ENCODE measurements around the gene GPR155. TPM values are rescaled to one million over a fixed set of nuclear protein-coding genes. Genes with fewer than 3 reads are reported as not detected.

The GPR155 gene, protein sequence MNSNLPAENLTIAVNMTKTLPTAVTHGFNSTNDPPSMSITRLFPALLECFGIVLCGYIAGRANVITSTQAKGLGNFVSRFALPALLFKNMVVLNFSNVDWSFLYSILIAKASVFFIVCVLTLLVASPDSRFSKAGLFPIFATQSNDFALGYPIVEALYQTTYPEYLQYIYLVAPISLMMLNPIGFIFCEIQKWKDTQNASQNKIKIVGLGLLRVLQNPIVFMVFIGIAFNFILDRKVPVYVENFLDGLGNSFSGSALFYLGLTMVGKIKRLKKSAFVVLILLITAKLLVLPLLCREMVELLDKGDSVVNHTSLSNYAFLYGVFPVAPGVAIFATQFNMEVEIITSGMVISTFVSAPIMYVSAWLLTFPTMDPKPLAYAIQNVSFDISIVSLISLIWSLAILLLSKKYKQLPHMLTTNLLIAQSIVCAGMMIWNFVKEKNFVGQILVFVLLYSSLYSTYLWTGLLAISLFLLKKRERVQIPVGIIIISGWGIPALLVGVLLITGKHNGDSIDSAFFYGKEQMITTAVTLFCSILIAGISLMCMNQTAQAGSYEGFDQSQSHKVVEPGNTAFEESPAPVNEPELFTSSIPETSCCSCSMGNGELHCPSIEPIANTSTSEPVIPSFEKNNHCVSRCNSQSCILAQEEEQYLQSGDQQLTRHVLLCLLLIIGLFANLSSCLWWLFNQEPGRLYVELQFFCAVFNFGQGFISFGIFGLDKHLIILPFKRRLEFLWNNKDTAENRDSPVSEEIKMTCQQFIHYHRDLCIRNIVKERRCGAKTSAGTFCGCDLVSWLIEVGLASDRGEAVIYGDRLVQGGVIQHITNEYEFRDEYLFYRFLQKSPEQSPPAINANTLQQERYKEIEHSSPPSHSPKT
- total RNA-seq, result 10.5 TPM

DNA sequence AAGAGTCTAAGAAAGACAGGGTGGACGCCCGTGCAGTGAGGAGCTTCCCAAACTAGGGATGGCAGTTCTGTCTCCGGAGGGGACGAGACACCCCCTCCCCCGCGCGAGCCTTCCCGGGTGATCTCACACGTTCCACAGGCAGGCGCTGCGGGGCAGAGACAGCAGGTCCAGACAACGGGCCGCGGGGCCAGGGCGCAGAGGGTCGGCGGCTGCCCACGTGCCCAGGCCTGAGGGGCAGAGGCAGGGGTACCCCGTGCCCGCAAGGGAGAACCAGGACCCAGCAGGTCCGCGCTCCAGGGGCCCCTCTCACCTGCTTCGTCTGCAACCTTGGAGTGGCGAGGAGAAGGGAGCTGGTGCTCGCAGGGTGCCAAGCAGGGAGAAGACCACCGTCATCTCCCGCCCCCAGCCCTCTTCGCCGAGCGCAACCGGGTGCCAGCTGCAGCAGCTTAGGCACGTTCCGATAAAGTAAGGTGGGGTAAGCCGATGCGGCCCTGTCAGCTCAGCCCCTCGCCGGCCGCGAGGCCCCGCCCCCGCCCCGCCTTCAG lies at the start of gene GPR155:
Gene GPR155 (minus strand): TSS at position 467 of the 545 bp plus-strand sequence. CDS start 5,073 bp downstream, outside the sequence.

DNA sequence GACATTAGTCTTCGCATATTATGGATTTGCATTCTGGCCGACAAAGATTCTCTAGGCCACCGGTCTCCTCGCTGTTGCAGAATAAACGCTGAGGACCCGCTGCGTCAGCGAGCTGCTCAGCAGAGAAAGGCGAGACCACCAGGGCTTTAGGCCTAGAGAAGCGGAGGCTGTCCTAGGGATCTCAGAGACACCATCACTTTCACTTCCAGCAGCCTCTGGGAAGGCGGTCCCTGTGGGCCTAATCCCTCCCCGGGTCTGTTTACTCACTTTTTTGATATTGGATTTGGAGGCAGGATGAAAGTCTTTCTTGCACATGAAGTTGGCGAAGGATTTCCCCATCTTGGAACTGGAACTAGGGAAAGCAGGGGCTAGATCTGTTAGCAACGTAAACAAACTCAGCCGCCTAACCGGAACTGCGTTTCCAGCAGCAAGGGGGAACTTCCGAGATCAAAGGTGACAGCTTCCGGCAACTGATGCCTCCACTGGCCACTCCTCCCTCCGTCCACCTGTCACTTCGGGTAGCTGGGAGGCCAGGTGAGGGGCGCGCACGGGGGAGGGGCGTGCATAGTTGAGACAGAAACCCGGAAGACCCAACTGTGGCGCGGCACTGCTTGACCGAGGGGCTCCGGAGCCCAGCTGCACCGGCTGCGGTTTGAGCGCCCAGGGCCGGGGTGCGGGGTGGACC lies 91.4 kb downstream of the GPR155 start, which contains the start of gene SCRN3:
Gene SCRN3 (plus strand): TSS at position 447 of the 685 bp plus-strand sequence. CDS start 2,554 bp downstream, outside the sequence.

Other genes starting within 250 kb of the GPR155 start
- gene OLA1, start 238.5 kb downstream of the GPR155 start, total RNA-seq, result 58.3 TPM
- gene SP9, start 152.1 kb downstream of the GPR155 start, total RNA-seq, result not detected
- 27.1 TPM for gene SCRN3, start 91.3 kb downstream of the GPR155 start, total RNA-seq
- gene WIPF1, start 110.8 kb upstream of the GPR155 start, total RNA-seq, result 26.4 TPM

Data from metanephros (tissue), 1 donor.